A549 (cell line): Measurements from ENCODE around the gene VSTM1. TPM values are rescaled to one million over a fixed set of nuclear protein-coding genes. Genes with fewer than 3 reads are reported as not detected.
A peak's percentile ranks its signal among the peaks of the same experiment; 100 is the strongest.

Experiments used
- ATAC-seq, 2 experiments: fragments of 200-7000 bp in 1 of 2; fragments of >200 bp in 1 of 2; cut with Nextera tagmentation in 1 of 2; cut with Tn5 transposase in 1 of 2; 3 replicates each; pipeline versions ENCODE4 v1.8.0 to v1.9.1; 2018 to 2020; ENCODE audit warnings: mild to moderate bottlenecking in 1 of 2, moderate library complexity in 1 of 2
- CTCF ChIA-PET: fragments of 300-600 bp; sonication (Branson Sonifier 250); formaldehyde crosslinking; extraction: SDS; loops from one replicate; lab custom pipeline; 2021; ENCODE audit warnings: antibody characterized with exemption, inconsistent platforms; lab: Yijun Ruan, JAX
- POLR2A ChIA-PET: fragments of 350-600 bp; formaldehyde crosslinking; extraction: SDS; loops from one replicate; lab custom pipeline; 2021; ENCODE audit warnings: antibody characterized with exemption, inconsistent platforms; lab: Yijun Ruan, JAX
- DNase-seq, 2 experiments: peaks; one replicate each; pipeline versions ENCODE4 v3.0.0 to v3.0.0-alpha.2; 2011 to 2016; ENCODE audit warnings: low read depth in 1 of 2, low spot score in 1 of 2
- FAIRE-seq: peaks from 2 replicates; lab custom pipeline; 2011; peaks lifted over from hg19 to GRCh38; lab: Jason Lieb, UNC
- H3K27ac ChIP-seq, 2 experiments: fragments of >200 bp; sonication (Bioruptor Twin); formaldehyde crosslinking; 3 replicates each; pipeline ENCODE4 v1.5.1; 2016 to 2017
- H3K4me1 ChIP-seq: fragments of >200 bp; sonication (Bioruptor Twin); formaldehyde crosslinking; 3 replicates; pipeline ENCODE4 v1.6.1; 2016
- H3K4me2 ChIP-seq: fragments of >200 bp; sonication (Bioruptor Twin); formaldehyde crosslinking; 3 replicates; pipeline ENCODE4 v1.6.1; 2016
- H3K4me3 ChIP-seq: fragments of >200 bp; sonication (Bioruptor Twin); formaldehyde crosslinking; 3 replicates; pipeline ENCODE4 v1.5.1; 2016
- H3K9me3 ChIP-seq: fragments of >200 bp; sonication (Bioruptor Twin); formaldehyde crosslinking; 3 replicates; pipeline ENCODE4 v1.6.1; 2016
- CBX2 ChIP-seq: fragments of 200-600 bp; sonication (generic); IDR thresholded peaks from 2 replicates; pipeline ENCODE4 v1.6.1; 2016; ENCODE audit warnings: low read depth, mild to moderate bottlenecking, borderline replicate concordance
- CBX8 ChIP-seq: fragments of 200-600 bp; sonication (generic); IDR thresholded peaks from 2 replicates; pipeline ENCODE4 v1.6.1; 2016
- CEBPB ChIP-seq, 2 experiments: fragments of >200 bp in 1 of 2; sonication (Bioruptor Twin) in 1 of 2; formaldehyde crosslinking in 1 of 2; IDR thresholded peaks; 2 replicates each; pipeline ENCODE4 v1.6.1; 2012 to 2016
- E2F6 ChIP-seq: IDR thresholded peaks from 2 replicates; pipeline ENCODE4 v1.6.1; 2012; ENCODE audit warnings: low read depth, borderline replicate concordance
- EHF ChIP-seq: fragments of 250-450 bp; sonication (Bioruptor Pico); IDR thresholded peaks from 2 replicates; pipeline ENCODE4 v1.5.0; 2020; ENCODE audit warnings: mild to moderate bottlenecking
- EHMT2 ChIP-seq: fragments of 200-600 bp; sonication (generic); IDR thresholded peaks from 2 replicates; pipeline ENCODE4 v1.6.1; 2016; ENCODE audit warnings: antibody characterized with exemption, low read depth, mild to moderate bottlenecking, moderate library complexity
- ESRRA ChIP-seq: fragments of 150-350 bp; IDR thresholded peaks from 2 replicates; pipeline ENCODE4 v1.6.1; 2014; ENCODE audit warnings: mild to moderate bottlenecking, low read length, borderline replicate concordance
- FOSL2 ChIP-seq, 2 experiments: fragments of 450-650 bp in 1 of 2; fragments of >200 bp in 1 of 2; sonication (Bioruptor Twin) in 1 of 2; formaldehyde crosslinking; IDR thresholded peaks; 2 replicates each; pipeline versions ENCODE4 v1.5.0 to v1.6.1; 2016 to 2020; ENCODE audit warnings: mild to moderate bottlenecking in 1 of 2, moderate library complexity in 1 of 2
- HEYL ChIP-seq: fragments of 250-450 bp; sonication (Bioruptor Pico); IDR thresholded peaks from 2 replicates; pipeline ENCODE4 v1.8.0; 2021; ENCODE audit warnings: mild to moderate bottlenecking, moderate library complexity
- HMGXB4 ChIP-seq: fragments of 250-450 bp; sonication (Bioruptor Pico); IDR thresholded peaks from 2 replicates; pipeline ENCODE4 v1.5.0; 2021; ENCODE audit warnings: mild to moderate bottlenecking, moderate library complexity, borderline replicate concordance
- HOXA7 ChIP-seq: fragments of 250-450 bp; sonication (Bioruptor Pico); IDR thresholded peaks from 2 replicates; pipeline ENCODE4 v1.5.0; 2020; ENCODE audit warnings: mild to moderate bottlenecking, moderate library complexity
- HOXB13 ChIP-seq: fragments of 250-450 bp; sonication (Bioruptor Pico); IDR thresholded peaks from 2 replicates; pipeline ENCODE4 v1.5.0; 2020; ENCODE audit warnings: low read depth, mild to moderate bottlenecking, moderate library complexity
- HOXB5 ChIP-seq: fragments of 250-450 bp; sonication (Bioruptor Pico); IDR thresholded peaks from 2 replicates; pipeline ENCODE4 v1.5.0; 2020; ENCODE audit warnings: mild to moderate bottlenecking, moderate library complexity
- KDM1A ChIP-seq: fragments of 200-600 bp; sonication (generic); IDR thresholded peaks from 2 replicates; pipeline ENCODE4 v1.6.1; 2016; ENCODE audit warnings: low read depth, mild to moderate bottlenecking
- KDM5A ChIP-seq: fragments of 200-600 bp; sonication (generic); IDR thresholded peaks from 2 replicates; pipeline ENCODE4 v1.6.1; 2016; ENCODE audit warnings: antibody characterized with exemption, mild to moderate bottlenecking
- MAFK ChIP-seq: fragments of 450-650 bp; IDR thresholded peaks from 2 replicates; pipeline ENCODE4 v1.6.1; 2014; ENCODE audit not compliant: partially characterized antibody
- MAX ChIP-seq: IDR thresholded peaks from 2 replicates; pipeline ENCODE4 v1.6.1; 2012
- MAZ ChIP-seq: fragments of 150-350 bp; IDR thresholded peaks from 2 replicates; pipeline ENCODE4 v1.6.1; 2014; ENCODE audit warnings: antibody characterized with exemption, low read depth, low read length, borderline replicate concordance
- NFE2L2 ChIP-seq: fragments of 150-350 bp; conservative IDR thresholded peaks from 2 replicates; pipeline ENCODE4 v1.6.1; 2014; ENCODE audit warnings: low read length
- NPAS2 ChIP-seq: fragments of 250-450 bp; sonication (Bioruptor Pico); IDR thresholded peaks from 2 replicates; pipeline ENCODE4 v1.8.0; 2022; ENCODE audit warnings: mild to moderate bottlenecking, moderate library complexity, borderline replicate concordance
- NR3C1 ChIP-seq: fragments of >200 bp; sonication (Bioruptor Twin); formaldehyde crosslinking; IDR thresholded peaks from 3 replicates; pipeline ENCODE4 v1.6.1; 2017
- PHF8 ChIP-seq: fragments of 200-600 bp; sonication (generic); IDR thresholded peaks from 2 replicates; pipeline ENCODE4 v1.6.1; 2016; ENCODE audit warnings: low read depth, mild to moderate bottlenecking, antibody characterized with exemption, moderate library complexity, borderline replicate concordance
- RARB ChIP-seq: fragments of 250-450 bp; sonication (Bioruptor Pico); IDR thresholded peaks from 2 replicates; pipeline ENCODE4 v1.8.0; 2021; ENCODE audit warnings: mild to moderate bottlenecking, moderate library complexity
- RNF2 ChIP-seq: fragments of 200-600 bp; sonication (generic); IDR thresholded peaks from 2 replicates; pipeline ENCODE4 v1.6.1; 2016; ENCODE audit warnings: low read depth, mild to moderate bottlenecking, antibody characterized with exemption, moderate library complexity, borderline replicate concordance
- SMC3 ChIP-seq: fragments of >200 bp; sonication (Bioruptor Twin); formaldehyde crosslinking; IDR thresholded peaks from 3 replicates; pipeline ENCODE4 v1.6.1; 2018; ENCODE audit warnings: inconsistent platforms
- SREBF2 ChIP-seq: fragments of 450-650 bp; IDR thresholded peaks from 2 replicates; pipeline ENCODE4 v1.6.1; 2014; ENCODE audit warnings: mild to moderate bottlenecking, moderate library complexity
- WGBS: methylation state at CpG from one replicate; pipeline ENCODE4 v1.1.6; 2017; ENCODE audit errors: missing lambda C conversion rate; 5-methylcytosine and 5-hydroxymethylcytosine counted together
- polyA plus RNA-seq, 4 experiments: library from polyadenylated mRNA; depleted of rRNA in 3 of 4; stranded (reverse); fragments of >200 nt; fragmentation: RNase III in 1 of 4; extraction: RNeasy Plus Mini Kit Qiagen cat#74134 plus additional on column Dnase treatment in 1 of 4; gene quantifications; 2 replicates in 3 of 4; 3 replicates in 1 of 4; pipeline ENCODE4 v1.2.3, GENCODE V29; 2011 to 2017

The VSTM1 gene
- polyA plus RNA-seq, 2 of the 4 experiments (the other 2 are of a cell fraction): 0.25 to 0.50 TPM

- Histone ChIP-seq H3K4me1 (peaks cover 62% of the 10 kb centered on the region), H3K27ac (peak overlapping the region; percentile 93 to 97), H3K4me3 (no peak overlapping the region), H3K4me2 (peak overlapping the region; percentile 86; the same call in 2 of the 3 replicates), H3K9me3 (no peaks in the 10 kb centered on the region)
- no peak for FAIRE-seq
- ChIA-PET CTCF (interaction anchor here (1.1 to 4.6 kb wide), 10 partner anchors 12 to 184 kb away, joined by 3 to 45 read pairs (median 4); no protein-coding TSS in a partner anchor), POLR2A (interaction anchor here (1.1 kb wide), 1 partner anchor 12 kb away, joined by 3 read pairs; no protein-coding TSS in a partner anchor)
- WGBS: 92% methylated on average over 40 of the region's 43 CpGs
- no peak for DNase-seq
- TF ChIP-seq HOXB13 (CRISPR knock-in tag) (no peak), KDM1A (no peak), FOSL2 (IDR thresholded peaks at IDR 0.05) (no peak), FOSL2 (CRISPR knock-in tag; IDR thresholded peaks at IDR 0.05) (no peak), MAZ (no peak), RARB (CRISPR knock-in tag) (no peak), ESRRA (no peak), EHMT2 (no peak), MAX (no peak), NPAS2 (CRISPR knock-in tag) (no peak), E2F6 (no peak), RNF2 (no peak), CBX8 (no peak)
- no peak for ATAC-seq
Measured at GRCh38 chr19:53992815-53993214, 70.9 kb downstream of the VSTM1 start.

GRCh38 chr19:53992211-53992610 is 71.5 kb downstream of the VSTM1 start:
- CTCF ChIA-PET: interaction anchor here (1.4 to 4.6 kb wide), 6 partner anchors 12 to 85 kb away, joined by 4 to 45 read pairs (median 7); no protein-coding TSS in a partner anchor
- DNase-seq (no peak), ATAC-seq (no peak), FAIRE-seq (no peak)
- TF ChIP-seq HOXB5 (no peak), CEBPB (IDR thresholded peaks at IDR 0.05) (no peak), NFE2L2 (no peak), HEYL (CRISPR knock-in tag) (no peak), HMGXB4 (CRISPR knock-in tag) (no peak), FOSL2 (IDR thresholded peaks at IDR 0.05) (no peak), FOSL2 (CRISPR knock-in tag; IDR thresholded peaks at IDR 0.05) (no peak), EHF (CRISPR knock-in tag) (no peak), EHMT2 (no peak), KDM5A (no peak), HOXA7 (CRISPR knock-in tag) (no peak), CBX2 (no peak), PHF8 (no peak), MAFK (no peak), SREBF2 (no peak), NR3C1 (no peak), SMC3 (no peak)
- H3K4me2 ChIP-seq: peak overlapping the region; percentile 86
- 75% methylated on average over 9 of the region's 9 CpGs for WGBS
- no peaks in the 10 kb centered on the region for H3K9me3 ChIP-seq
- peak overlapping the region; percentile 93 to 97 for H3K27ac ChIP-seq
- peaks cover 66% of the 10 kb centered on the region for H3K4me1 ChIP-seq
- POLR2A ChIA-PET: interaction anchor here (1.2 to 1.8 kb wide), 3 partner anchors 10 to 28 kb away, joined by 6 to 7 read pairs (median 6); no protein-coding TSS in a partner anchor
- H3K4me3 ChIP-seq: peak overlapping the region; percentile 51
